K562 (cell line): ENCODE results near the gene DUS1L. TPM values are rescaled to one million over a fixed set of nuclear protein-coding genes. Genes with fewer than 3 reads are reported as not detected.

ENCODE experiments used
- ATAC-seq: fragments of 200-7000 bp; cut with Tn5 transposase; 3 replicates; pipeline ENCODE4 v1.9.1; 2020; ENCODE audit warnings: moderate library complexity
- BruUV-seq: library from RNA; stranded (reverse); fragments of 400-500 nt; replicated peaks from 2 replicates; lab custom pipeline; 2021; lab: Mats Ljungman, UMichigan
- CTCF ChIA-PET: fragments of 300-600 bp; formaldehyde crosslinking; extraction: SDS; loops from one replicate; lab custom pipeline; 2021; ENCODE audit warnings: low intra/inter-chr PET ratio; lab: Yijun Ruan, JAX
- POLR2A ChIA-PET: fragments of 300-600, 350-650 bp; sonication (Branson Sonifier 250); formaldehyde crosslinking; extraction: SDS; loops from one replicate; lab custom pipeline; 2021; ENCODE audit warnings: antibody characterized with exemption, inconsistent platforms; lab: Yijun Ruan, JAX
- DNase-seq, 4 experiments: peaks; one replicate each; pipeline versions ENCODE4 v3.0.0 to v3.0.0-alpha.2; 2011 to 2018; ENCODE audit warnings: low spot score in 3 of 4, mixed read lengths in 3 of 4; ENCODE audit errors: extremely low read depth in 1 of 4
- FAIRE-seq: peaks from 2 replicates; lab custom pipeline; 2011; peaks lifted over from hg19 to GRCh38; lab: Jason Lieb, UNC
- H2AFZ ChIP-seq: 2 replicates; pipeline ENCODE4 v1.6.0; 2011; ENCODE audit warnings: low read depth, low read length, control low read depth, inconsistent platforms
- H3K27ac ChIP-seq: fragments of 200-600 bp; 3 replicates; pipeline ENCODE4 v1.8.0; 2011; ENCODE audit warnings: low read depth, mild to moderate bottlenecking, control low read depth, inconsistent platforms, low read length, moderate library complexity, mixed read lengths; ENCODE audit errors: extremely low read depth
- H3K27me3 ChIP-seq, 2 experiments: fragments of 300-600 bp in 1 of 2; 2 replicates in 1 of 2; 3 replicates in 1 of 2; pipeline versions ENCODE4 v1.6.0 to v1.8.0; 2011; ENCODE audit warnings: inconsistent platforms in 2 of 2, low read length in 2 of 2, mild to moderate bottlenecking in 1 of 2, mixed read lengths in 1 of 2, moderate library complexity in 1 of 2; ENCODE audit not compliant: control insufficient read depth in 2 of 2, insufficient read depth in 2 of 2
- H3K36me3 ChIP-seq: fragments of 300-600 bp; 3 replicates; pipeline ENCODE4 v1.8.0; 2011; ENCODE audit warnings: mild to moderate bottlenecking, low read length, inconsistent platforms; ENCODE audit not compliant: control insufficient read depth, insufficient read depth
- H3K4me1 ChIP-seq, 2 experiments: fragments of 200-600 bp in 1 of 2; replicated peaks in 1 of 2; 2 replicates in 1 of 2; 3 replicates in 1 of 2; pipeline versions ENCODE4 v1.5.1 to v1.8.0; 2011; ENCODE audit warnings: inconsistent platforms in 2 of 2, low read length in 2 of 2, mild to moderate bottlenecking in 1 of 2, mixed read lengths in 1 of 2, moderate library complexity in 1 of 2; ENCODE audit not compliant: control insufficient read depth in 2 of 2, insufficient read depth in 2 of 2
- H3K4me2 ChIP-seq: 2 replicates; pipeline ENCODE4 v1.6.1; 2011; ENCODE audit warnings: low read length, control low read depth, inconsistent platforms, mixed read lengths; ENCODE audit not compliant: insufficient read depth
- H3K4me3 ChIP-seq: fragments of 200-600 bp; sonication (generic), shearing (Covaris generic); 2 replicates; pipeline ENCODE4 v1.5.1; 2016; ENCODE audit warnings: control low read depth, inconsistent platforms
- H3K79me2 ChIP-seq: fragments of 200-600 bp; 3 replicates; pipeline ENCODE4 v1.8.0; 2011; ENCODE audit warnings: low read length, inconsistent platforms; ENCODE audit not compliant: control insufficient read depth, insufficient read depth
- H3K9ac ChIP-seq, 2 experiments: 2 replicates each; pipeline versions ENCODE4 v1.6.0 to v1.6.1; 2011; ENCODE audit warnings: low read depth in 2 of 2, low read length in 2 of 2, control low read depth in 1 of 2, inconsistent platforms in 1 of 2, mild to moderate bottlenecking in 1 of 2, mixed read lengths in 1 of 2; ENCODE audit not compliant: insufficient read depth in 1 of 2
- H3K9me1 ChIP-seq: one replicate; pipeline ENCODE4 v1.6.0; 2011; ENCODE audit warnings: inconsistent platforms, mild to moderate bottlenecking, low read length, moderate library complexity; ENCODE audit not compliant: control insufficient read depth, insufficient read depth
- H3K9me3 ChIP-seq: replicated peaks from 2 replicates; pipeline ENCODE4 v1.5.1; 2011; ENCODE audit warnings: low read depth, low read length, inconsistent platforms; ENCODE audit not compliant: control insufficient read depth, insufficient read depth
- H4K20me1 ChIP-seq: replicated peaks from 2 replicates; pipeline ENCODE4 v1.6.1; 2011; ENCODE audit warnings: low read length, inconsistent platforms, mixed read lengths; ENCODE audit not compliant: control insufficient read depth, insufficient read depth
- CBFA2T2 ChIP-seq: fragments of 450-650 bp; conservative IDR thresholded peaks from 2 replicates; pipeline ENCODE4 v1.6.1; 2017; ENCODE audit warnings: mild to moderate bottlenecking
- CBFB ChIP-seq: sonication (generic); formaldehyde crosslinking; IDR thresholded peaks from 2 replicates; pipeline ENCODE4 v1.4.0; 2020; ENCODE audit warnings: mild to moderate bottlenecking, missing genetic modification reagents
- RBM14 ChIP-seq: fragments of 200-400 bp; formaldehyde crosslinking; IDR thresholded peaks from 2 replicates; pipeline ENCODE4 v1.6.1; 2018; ENCODE audit warnings: low read depth, mild to moderate bottlenecking, low read length, moderate library complexity, borderline replicate concordance; ENCODE audit not compliant: insufficient read depth
- ZBTB33 ChIP-seq: sonication (generic); formaldehyde crosslinking; IDR thresholded peaks from 2 replicates; pipeline ENCODE4 v1.8.1; 2023; ENCODE audit warnings: mild to moderate bottlenecking, missing genetic modification reagents
- ZC3H4 ChIP-seq: sonication (generic); formaldehyde crosslinking; IDR thresholded peaks from 2 replicates; pipeline ENCODE4 v1.9.0; 2021; ENCODE audit warnings: missing genetic modification reagents, borderline replicate concordance
- WGBS: fragments of 100-300 bp; shearing (Covaris generic); methylation state at CpG from one replicate; pipeline ENCODE4 v1.1.6; 2016; ENCODE audit warnings: low coverage, mixed read lengths; ENCODE audit not compliant: insufficient coverage; ENCODE audit errors: missing lambda C conversion rate; 5-methylcytosine and 5-hydroxymethylcytosine counted together
- in situ Hi-C: fragments of 300-500 bp; cut with MboI; formaldehyde crosslinking; loops from 4 replicates; pipeline ENCODE4 v1.15.0; 2018; ENCODE audit warnings: inconsistent platforms, mixed read lengths
- intact Hi-C: fragments of 100-400 bp; cut with micrococcal nuclease; formaldehyde crosslinking; loops from 2 replicates; pipeline ENCODE4 v1.14.2; 2022
- polyA plus RNA-seq, 8 experiments: library from polyadenylated mRNA; depleted of rRNA in 4 of 8; stranded (reverse) in 5 of 8; unstranded in 3 of 8; fragments of >200 nt; fragmentation: Nextera tagmentation in 2 of 8; fragmentation: Illumina TruSeq in 1 of 8; extraction: Ambion mirVana in 2 of 8; extraction: Trizol in 1 of 8; gene quantifications; 2 replicates each; pipeline versions ENCODE4 v1.2.1 to v1.2.3, GENCODE V29; 2011 to 2014; ENCODE audit warnings: inconsistent platforms in 1 of 8, missing spikeins in 1 of 8
- total RNA-seq, 7 experiments: library from RNA; depleted of rRNA in 6 of 7; stranded (reverse); fragments of >200 nt in 6 of 7; fragmentation: Illumina TruSeq in 2 of 7; extraction: Trizol in 2 of 7; gene quantifications; 2 replicates each; pipeline versions ENCODE4 v1.2.1 to v1.2.3, GENCODE V29; 2011 to 2021; ENCODE audit warnings: low replicate concordance in 1 of 7
- TF ChIP-seq, protein P1 (sequence below): sonication (generic); formaldehyde crosslinking; IDR thresholded peaks from 2 replicates; pipeline ENCODE4 v1.8.0; 2022; ENCODE audit warnings: mild to moderate bottlenecking, missing genetic modification reagents
- TF ChIP-seq, protein P2 (sequence below): sonication (generic); formaldehyde crosslinking; IDR thresholded peaks from 2 replicates; pipeline ENCODE4 v1.8.1; 2023; ENCODE audit warnings: mild to moderate bottlenecking, missing genetic modification reagents

DUS1L gene
- total and polyA plus RNA-seq, 9 of the 15 experiments (the other 6 are each of a cell fraction or from before 2014, with no cell fraction given) = 7.8 to 210 (median 83.9) TPM

- FAIRE-seq (no peak), DNase-seq (no peak), ATAC-seq (no peak)
- no peaks in the 10 kb centered on the region for H3K9me3 ChIP-seq
- intact Hi-C loops (no loop called here), in situ Hi-C loops (no loop called here)
- H3K9me1 ChIP-seq = no peaks in the 10 kb centered on the region
- no peaks in the 10 kb centered on the region for H3K27me3 ChIP-seq
- POLR2A ChIA-PET = interaction anchor here (0.6 to 3.9 kb wide), 5 partner anchors 12 to 231 kb away, joined by 3 to 24 read pairs (median 4); partner anchors contain the start of gene FASN
- peaks cover 48% of the 10 kb centered on the region; the same call in 2 of the 3 replicates for H3K36me3 ChIP-seq
- H3K9ac ChIP-seq = peak overlapping the region; percentile 98 to 100
- BruUV-seq = TSS peak; percentile 61
- WGBS = 34% methylated on average over 17 of the region's 36 CpGs
- no peak overlapping the region for H2AFZ ChIP-seq
- CTCF ChIA-PET = no interaction called here
- H3K4me2 ChIP-seq = peak overlapping the region; percentile 91
- H3K27ac ChIP-seq = peak overlapping the region; percentile 79
- peak overlapping the region; percentile 99 for H3K4me3 ChIP-seq
- H3K4me1 ChIP-seq = peaks cover 3 to 62% of the 10 kb centered on the region in 2 experiments; a peak in 3 of 5 replicates
- no peaks in the 10 kb centered on the region; the same call in 1 of the 2 replicates for H4K20me1 ChIP-seq
- peaks cover 28% of the 10 kb centered on the region for H3K79me2 ChIP-seq
- TF ChIP-seq RBM14 = 0 out of 2 replicates have a peak, but pooled peaks have one; percentile 19
- no peak for TF ChIP-seq CBFA2T2
- TF ChIP-seq, protein P1, sequence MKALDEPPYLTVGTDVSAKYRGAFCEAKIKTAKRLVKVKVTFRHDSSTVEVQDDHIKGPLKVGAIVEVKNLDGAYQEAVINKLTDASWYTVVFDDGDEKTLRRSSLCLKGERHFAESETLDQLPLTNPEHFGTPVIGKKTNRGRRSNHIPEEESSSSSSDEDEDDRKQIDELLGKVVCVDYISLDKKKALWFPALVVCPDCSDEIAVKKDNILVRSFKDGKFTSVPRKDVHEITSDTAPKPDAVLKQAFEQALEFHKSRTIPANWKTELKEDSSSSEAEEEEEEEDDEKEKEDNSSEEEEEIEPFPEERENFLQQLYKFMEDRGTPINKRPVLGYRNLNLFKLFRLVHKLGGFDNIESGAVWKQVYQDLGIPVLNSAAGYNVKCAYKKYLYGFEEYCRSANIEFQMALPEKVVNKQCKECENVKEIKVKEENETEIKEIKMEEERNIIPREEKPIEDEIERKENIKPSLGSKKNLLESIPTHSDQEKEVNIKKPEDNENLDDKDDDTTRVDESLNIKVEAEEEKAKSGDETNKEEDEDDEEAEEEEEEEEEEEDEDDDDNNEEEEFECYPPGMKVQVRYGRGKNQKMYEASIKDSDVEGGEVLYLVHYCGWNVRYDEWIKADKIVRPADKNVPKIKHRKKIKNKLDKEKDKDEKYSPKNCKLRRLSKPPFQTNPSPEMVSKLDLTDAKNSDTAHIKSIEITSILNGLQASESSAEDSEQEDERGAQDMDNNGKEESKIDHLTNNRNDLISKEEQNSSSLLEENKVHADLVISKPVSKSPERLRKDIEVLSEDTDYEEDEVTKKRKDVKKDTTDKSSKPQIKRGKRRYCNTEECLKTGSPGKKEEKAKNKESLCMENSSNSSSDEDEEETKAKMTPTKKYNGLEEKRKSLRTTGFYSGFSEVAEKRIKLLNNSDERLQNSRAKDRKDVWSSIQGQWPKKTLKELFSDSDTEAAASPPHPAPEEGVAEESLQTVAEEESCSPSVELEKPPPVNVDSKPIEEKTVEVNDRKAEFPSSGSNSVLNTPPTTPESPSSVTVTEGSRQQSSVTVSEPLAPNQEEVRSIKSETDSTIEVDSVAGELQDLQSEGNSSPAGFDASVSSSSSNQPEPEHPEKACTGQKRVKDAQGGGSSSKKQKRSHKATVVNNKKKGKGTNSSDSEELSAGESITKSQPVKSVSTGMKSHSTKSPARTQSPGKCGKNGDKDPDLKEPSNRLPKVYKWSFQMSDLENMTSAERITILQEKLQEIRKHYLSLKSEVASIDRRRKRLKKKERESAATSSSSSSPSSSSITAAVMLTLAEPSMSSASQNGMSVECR (CRISPR knock-in tag) = 0 out of 2 replicates have a peak, but pooled peaks have one; percentile 14
- 0 out of 2 replicates have a peak, but pooled peaks have one; percentile 10 for TF ChIP-seq ZBTB33
- TF ChIP-seq ZC3H4 (CRISPR knock-in tag) = peak; percentile 10; the same call in 1 of the 2 replicates
- TF ChIP-seq, protein P2, sequence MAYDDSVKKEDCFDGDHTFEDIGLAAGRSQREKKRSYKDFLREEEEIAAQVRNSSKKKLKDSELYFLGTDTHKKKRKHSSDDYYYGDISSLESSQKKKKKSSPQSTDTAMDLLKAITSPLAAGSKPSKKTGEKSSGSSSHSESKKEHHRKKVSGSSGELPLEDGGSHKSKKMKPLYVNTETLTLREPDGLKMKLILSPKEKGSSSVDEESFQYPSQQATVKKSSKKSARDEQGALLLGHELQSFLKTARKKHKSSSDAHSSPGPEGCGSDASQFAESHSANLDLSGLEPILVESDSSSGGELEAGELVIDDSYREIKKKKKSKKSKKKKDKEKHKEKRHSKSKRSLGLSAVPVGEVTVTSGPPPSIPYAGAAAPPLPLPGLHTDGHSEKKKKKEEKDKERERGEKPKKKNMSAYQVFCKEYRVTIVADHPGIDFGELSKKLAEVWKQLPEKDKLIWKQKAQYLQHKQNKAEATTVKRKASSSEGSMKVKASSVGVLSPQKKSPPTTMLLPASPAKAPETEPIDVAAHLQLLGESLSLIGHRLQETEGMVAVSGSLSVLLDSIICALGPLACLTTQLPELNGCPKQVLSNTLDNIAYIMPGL (CRISPR knock-in tag) = 0 out of 2 replicates have a peak, but pooled peaks have one; percentile 5
- 0 out of 2 replicates have a peak, but pooled peaks have one; percentile 59 for TF ChIP-seq CBFB (CRISPR knock-in tag)
Measured at GRCh38 chr17:82064433-82065192, 991 bp downstream of the DUS1L start.
